Measurements from ENCODE around the gene LBHD2.

DNA sequence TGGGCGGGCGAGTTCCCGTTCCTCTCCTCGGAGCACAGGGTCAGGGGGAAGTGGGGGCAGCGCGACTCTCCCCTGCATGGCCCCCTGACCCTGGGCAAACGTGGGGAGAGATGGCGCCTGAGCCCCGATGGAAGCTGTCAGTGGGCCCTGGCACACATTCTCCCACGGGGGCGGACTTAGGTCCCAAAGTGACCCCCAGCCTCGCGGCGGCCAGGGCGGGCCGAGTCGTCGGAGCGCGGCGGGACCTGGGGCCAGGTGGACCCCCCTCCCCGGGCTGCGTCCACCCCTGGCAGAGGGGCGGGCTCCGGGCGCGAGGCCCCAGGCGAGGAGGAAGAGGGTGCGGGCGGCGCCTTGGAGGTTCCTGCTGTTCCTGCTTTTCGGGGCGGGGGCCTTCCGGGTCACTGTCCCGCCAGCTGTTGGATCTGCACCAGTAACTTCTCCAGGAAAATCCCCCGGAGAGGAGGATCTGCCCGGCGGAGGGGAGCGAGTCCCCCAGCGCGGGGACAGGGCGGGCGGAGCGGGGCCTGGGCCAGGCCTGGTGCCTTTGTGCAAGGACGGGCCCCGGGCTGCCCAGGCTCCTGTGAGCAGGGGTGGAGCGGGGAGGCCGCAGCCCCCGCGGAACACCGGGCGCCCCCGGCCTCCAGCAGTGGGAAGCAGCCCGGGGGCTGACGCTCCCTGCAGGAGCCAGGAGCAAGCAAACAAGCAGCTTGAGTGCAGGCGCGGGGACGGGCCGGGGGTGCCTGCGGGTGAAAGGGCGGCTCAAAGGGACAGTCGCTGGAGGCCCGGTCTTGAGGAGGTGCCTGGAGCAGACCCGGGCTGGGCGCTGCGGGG is 54.5 kb downstream of the LBHD2 start:
- TF ChIP-seq FOXP2 (optimal IDR thresholded peaks at IDR 0.05; ENCODE audit: control extremely low read depth, extremely low read length, insufficient read depth) (no peak), EZH2 (IDR thresholded peaks at IDR 0.05) (no peak)
